Liver (tissue), 9 donors: ENCODE measurements around the gene CEP85L. TPM values are rescaled to one million over a fixed set of nuclear protein-coding genes. Genes with fewer than 3 reads are reported as not detected.

Experiments used
- DNase-seq: peaks from one replicate; pipeline ENCODE4 v3.0.0-alpha.2; 2017; ENCODE audit warnings: low spot score
- H3K27ac ChIP-seq, 2 donors: one replicate each; pipeline ENCODE4 v1.7.0; 2013; ENCODE audit warnings: inconsistent platforms in 2 of 2, low read length in 2 of 2, control low read depth in 1 of 2, low read depth in 1 of 2, mild to moderate bottlenecking in 1 of 2
- H3K27me3 ChIP-seq, 4 donors: one replicate each; pipeline versions ENCODE4 v1.6.1 to v1.7.0; 2013; ENCODE audit warnings: low read length in 3 of 4, inconsistent platforms in 1 of 4, mild to moderate bottlenecking in 1 of 4, moderate library complexity in 1 of 4; ENCODE audit not compliant: control insufficient read depth in 4 of 4, insufficient read depth in 4 of 4
- H3K36me3 ChIP-seq, 4 donors: one replicate each; pipeline versions ENCODE4 v1.6.1 to v1.7.0; 2013; ENCODE audit warnings: low read length in 3 of 4, mild to moderate bottlenecking in 3 of 4, low read depth in 1 of 4, moderate library complexity in 1 of 4; ENCODE audit not compliant: control insufficient read depth in 4 of 4, insufficient read depth in 3 of 4
- H3K4me1 ChIP-seq, 4 donors: one replicate each; pipeline versions ENCODE4 v1.6.1 to v1.7.0; 2013; ENCODE audit warnings: low read length in 3 of 4, mild to moderate bottlenecking in 3 of 4, moderate library complexity in 1 of 4; ENCODE audit not compliant: control insufficient read depth in 4 of 4, insufficient read depth in 4 of 4
- H3K4me3 ChIP-seq, 3 donors: one replicate each; pipeline versions ENCODE4 v1.6.1 to v1.7.0; 2013; ENCODE audit warnings: low read length in 3 of 3, control low read depth in 1 of 3, low read depth in 1 of 3, mild to moderate bottlenecking in 1 of 3
- H3K9ac ChIP-seq, 2 donors: one replicate each; pipeline ENCODE4 v1.7.0; 2013; ENCODE audit warnings: low read length in 2 of 2, mild to moderate bottlenecking in 2 of 2, moderate library complexity in 2 of 2, control low read depth in 1 of 2, low read depth in 1 of 2
- H3K9me3 ChIP-seq, 4 donors: one replicate each; pipeline versions ENCODE4 v1.6.1 to v1.7.0; 2013; ENCODE audit warnings: low read length in 3 of 4; ENCODE audit not compliant: control insufficient read depth in 4 of 4
- CTCF ChIP-seq: fragments of 150-350 bp; IDR thresholded peaks from 2 replicates; pipeline ENCODE4 v1.5.1; 2017; ENCODE audit warnings: improper control_type of control experiment, low read depth, low read length; ENCODE audit not compliant: missing input control
- FOXA1 ChIP-seq: IDR thresholded peaks from 2 replicates; pipeline ENCODE4 v1.6.1; 2016; ENCODE audit warnings: antibody characterized with exemption
- GABPA ChIP-seq, 2 donors: IDR thresholded peaks in 1 of 2; conservative IDR thresholded peaks in 1 of 2; 2 replicates each; pipeline ENCODE4 v1.6.1; 2016; ENCODE audit warnings: antibody characterized with exemption in 2 of 2, mild to moderate bottlenecking in 1 of 2, moderate library complexity in 1 of 2
- HNF4A ChIP-seq, 2 donors: conservative IDR thresholded peaks; 2 replicates each; pipeline ENCODE4 v1.6.1; 2016; ENCODE audit warnings: antibody characterized with exemption in 2 of 2, mild to moderate bottlenecking in 2 of 2
- HNF4G ChIP-seq: IDR thresholded peaks from 2 replicates; pipeline ENCODE4 v1.6.1; 2016; ENCODE audit warnings: antibody characterized with exemption
- JUND ChIP-seq, 2 donors: IDR thresholded peaks; 2 replicates each; pipeline ENCODE4 v1.6.1; 2016; ENCODE audit warnings: antibody characterized with exemption in 2 of 2
- NR2F2 ChIP-seq: IDR thresholded peaks from 2 replicates; pipeline ENCODE4 v1.6.1; 2016; ENCODE audit warnings: antibody characterized with exemption
- RAD21 ChIP-seq, 2 donors: IDR thresholded peaks; 2 replicates each; pipeline ENCODE4 v1.6.1; 2016; ENCODE audit warnings: antibody characterized with exemption in 2 of 2, mild to moderate bottlenecking in 2 of 2
- REST ChIP-seq: IDR thresholded peaks from 2 replicates; pipeline ENCODE4 v1.6.1; 2016; ENCODE audit warnings: antibody characterized with exemption, mild to moderate bottlenecking
- RXRA ChIP-seq, 2 donors: IDR thresholded peaks; 2 replicates each; pipeline ENCODE4 v1.6.1; 2017 to 2018; ENCODE audit warnings: antibody characterized with exemption in 2 of 2, mild to moderate bottlenecking in 1 of 2
- SP1 ChIP-seq: IDR thresholded peaks from 2 replicates; pipeline ENCODE4 v1.6.1; 2018; ENCODE audit warnings: antibody characterized with exemption, mild to moderate bottlenecking
- YY1 ChIP-seq: IDR thresholded peaks from 2 replicates; pipeline ENCODE4 v1.6.1; 2016; ENCODE audit warnings: antibody characterized with exemption, mild to moderate bottlenecking
- ZBTB33 ChIP-seq: IDR thresholded peaks from 2 replicates; pipeline ENCODE4 v1.6.1; 2016; ENCODE audit warnings: antibody characterized with exemption
- WGBS: extraction: QIAGEN DNeasy Blood & Tissue Kit; methylation state at CpG from one replicate; pipeline ENCODE4 v1.1.7; 2013; 5-methylcytosine and 5-hydroxymethylcytosine counted together
- polyA plus RNA-seq, 2 donors: library from polyadenylated mRNA; stranded (reverse) in 1 of 2; unstranded in 1 of 2; fragments of 200-250 nt in 1 of 2; fragments of >200 nt in 1 of 2; fragmentation: Nextera tagmentation in 1 of 2; extraction: Ambion mirVana in 1 of 2; gene quantifications; one replicate each; pipeline versions ENCODE4 v1.2.1 to v1.2.3, GENCODE V29; 2013 to 2015
- total RNA-seq, 2 donors: library from RNA; depleted of rRNA; stranded (reverse); fragments of >200 nt; gene quantifications; one replicate each; pipeline ENCODE4 v1.2.3, GENCODE V29; 2014
- donor health status: healthy.
- donor health status: healthy.
- donor health status: healthy.
- donor health status: healthy.
- donor health status: healthy.

The CEP85L gene
- total and polyA plus RNA-seq, 4 donors, result 0.40 to 6.4 (median 2.3) TPM

GRCh38 chr6:118542184-118542952, 109.0 kb downstream of the CEP85L start (continued):
- TF ChIP-seq ZBTB33 (no peak), HNF4A (conservative IDR thresholded peaks at IDR 0.05) (no peak), RAD21 (IDR thresholded peaks at IDR 0.05) (no peak), GABPA (IDR thresholded peaks at IDR 0.05 in 1 of 2, conservative IDR thresholded peaks at IDR 0.05 in 1 of 2) (no peak), FOXA1 (no peak)

- WGBS, result 79% methylated on average over 2 of the region's 2 CpGs
- no peak overlapping the region for H3K4me3 ChIP-seq
Observed at GRCh38 chr6:118537574-118537973, 113.8 kb downstream of the CEP85L start.

More at GRCh38 chr6:118537574-118537973, 113.8 kb downstream of the CEP85L start:
- H3K9ac ChIP-seq, result no peak overlapping the region
- no peaks in the 10 kb centered on the region for H3K9me3 ChIP-seq
- H3K4me1 ChIP-seq, result no peaks in the 10 kb centered on the region
- TF ChIP-seq RXRA (IDR thresholded peaks at IDR 0.05) (no peak), YY1 (no peak), RAD21 (IDR thresholded peaks at IDR 0.05) (no peak), JUND (IDR thresholded peaks at IDR 0.05) (no peak), NR2F2 (no peak), REST (no peak), CTCF (no peak), HNF4G (no peak), SP1 (no peak)
- H3K36me3 ChIP-seq, result no peaks in the 10 kb centered on the region
- DNase-seq, result no peak
- no peaks in the 10 kb centered on the region for H3K27me3 ChIP-seq
- H3K27ac ChIP-seq, result no peak overlapping the region
